Measurements from ENCODE around the gene ELOVL5. TPM values are rescaled to one million over a fixed set of nuclear protein-coding genes. Genes with fewer than 3 reads are reported as not detected.
A peak's percentile ranks its signal among the peaks of the same experiment; 100 is the strongest.

The ELOVL5 gene
- polyA plus RNA-seq, 3 donors = 44.7 to 97.1 (median 69.5) TPM

DNA sequence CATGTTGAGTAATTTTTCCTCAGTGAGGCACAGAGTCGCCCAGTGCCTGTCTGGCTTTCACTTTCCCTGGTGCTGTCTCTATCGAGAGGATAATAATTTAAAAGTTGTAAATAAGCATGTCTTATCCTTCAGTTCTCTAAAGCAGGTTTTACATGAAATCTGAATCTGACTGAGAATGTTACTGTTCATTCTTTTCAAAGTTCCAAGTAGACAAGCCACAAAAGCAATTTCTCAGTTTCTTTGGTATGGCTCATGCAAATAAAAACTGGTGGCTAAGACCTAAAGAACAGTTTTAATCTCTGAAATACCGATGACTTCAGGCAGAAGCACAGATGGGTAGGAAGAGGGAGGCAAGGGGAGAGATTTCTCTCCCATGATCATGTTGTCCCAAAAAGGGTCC lies 112.5 kb downstream of the ELOVL5 start:
- H4K20me1 ChIP-seq (ENCODE audit: insufficient read depth, low read length) = no peaks in the 10 kb centered on the region
- H3K4me3 ChIP-seq (replicated peaks in 1 of 3; ENCODE audit: low read depth in 2 of 3, low read length in 3 of 3) = peak overlapping the region in 1 of 3 experiments; percentile 6
- Mint-ChIP-seq H3K27ac (peak overlapping the region in 2 of 7 donors; percentile 61 to 69), H3K4me1 (peaks cover 36% of the 10 kb centered on the region), H3K4me3 (peak overlapping the region in 1 of 2 donors; percentile 40), H3K27me3 (ENCODE audit: low read depth in 3 of 3) (no peaks in the 10 kb centered on the region), H3K9me3 (peaks cover 0 to 12% (median 4%) of the 10 kb centered on the region in 7 donors), H3K36me3 (peaks cover 2% of the 10 kb centered on the region in 2 donors)
- peaks cover 0 to 3% of the 10 kb centered on the region in 2 donors for H3K9me3 ChIP-seq (replicated peaks in 1 of 2; ENCODE audit: control insufficient read depth in 1 of 2, insufficient read depth in 1 of 2, low read length in 2 of 2)
- H3K36me3 ChIP-seq (replicated peaks in 1 of 2; ENCODE audit: control insufficient read depth in 1 of 2, insufficient read depth in 2 of 2, low read length in 2 of 2) = no peaks in the 10 kb centered on the region
- TF ChIP-seq, protein P1, sequence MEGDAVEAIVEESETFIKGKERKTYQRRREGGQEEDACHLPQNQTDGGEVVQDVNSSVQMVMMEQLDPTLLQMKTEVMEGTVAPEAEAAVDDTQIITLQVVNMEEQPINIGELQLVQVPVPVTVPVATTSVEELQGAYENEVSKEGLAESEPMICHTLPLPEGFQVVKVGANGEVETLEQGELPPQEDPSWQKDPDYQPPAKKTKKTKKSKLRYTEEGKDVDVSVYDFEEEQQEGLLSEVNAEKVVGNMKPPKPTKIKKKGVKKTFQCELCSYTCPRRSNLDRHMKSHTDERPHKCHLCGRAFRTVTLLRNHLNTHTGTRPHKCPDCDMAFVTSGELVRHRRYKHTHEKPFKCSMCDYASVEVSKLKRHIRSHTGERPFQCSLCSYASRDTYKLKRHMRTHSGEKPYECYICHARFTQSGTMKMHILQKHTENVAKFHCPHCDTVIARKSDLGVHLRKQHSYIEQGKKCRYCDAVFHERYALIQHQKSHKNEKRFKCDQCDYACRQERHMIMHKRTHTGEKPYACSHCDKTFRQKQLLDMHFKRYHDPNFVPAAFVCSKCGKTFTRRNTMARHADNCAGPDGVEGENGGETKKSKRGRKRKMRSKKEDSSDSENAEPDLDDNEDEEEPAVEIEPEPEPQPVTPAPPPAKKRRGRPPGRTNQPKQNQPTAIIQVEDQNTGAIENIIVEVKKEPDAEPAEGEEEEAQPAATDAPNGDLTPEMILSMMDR (IDR thresholded peaks at IDR 0.05) = no peak
- H3K79me2 ChIP-seq (ENCODE audit: insufficient read depth, low read length) = no peaks in the 10 kb centered on the region
- H3K27me3 ChIP-seq (ENCODE audit: control insufficient read depth in 2 of 2, insufficient read depth in 2 of 2, low read length in 2 of 2) = no peaks in the 10 kb centered on the region
- DNase-seq = no peak
- H2AFZ ChIP-seq (ENCODE audit: insufficient read depth, low read depth, low read length, poor library complexity, severe bottlenecking) = peak overlapping the region; percentile 33
- WGBS (ENCODE audit: insufficient coverage) = 75% methylated on average over 2 of the region's 3 CpGs
- H3K4me1 ChIP-seq (ENCODE audit: control insufficient read depth in 1 of 2, insufficient read depth in 2 of 2, low read length in 2 of 2) = peaks cover 18 to 31% of the 10 kb centered on the region in 2 donors
- H3K9ac ChIP-seq (ENCODE audit: insufficient read depth, low read length, poor library complexity, severe bottlenecking) = no peak overlapping the region
- H3K4me2 ChIP-seq (replicated peaks; ENCODE audit: extremely low read depth, low read length, poor library complexity, severe bottlenecking) = peak overlapping the region; percentile 30
- intact Hi-C loops (cut with micrococcal nuclease) = loop anchor here in 1 of 2 donors (5.0 kb wide), 1 partner anchor 39 kb away; no protein-coding TSS in a partner anchor
- peak overlapping the region in 1 of 2 donors; percentile 47 for H3K27ac ChIP-seq (ENCODE audit: low read depth in 1 of 2, low read length in 2 of 2)

DNA sequence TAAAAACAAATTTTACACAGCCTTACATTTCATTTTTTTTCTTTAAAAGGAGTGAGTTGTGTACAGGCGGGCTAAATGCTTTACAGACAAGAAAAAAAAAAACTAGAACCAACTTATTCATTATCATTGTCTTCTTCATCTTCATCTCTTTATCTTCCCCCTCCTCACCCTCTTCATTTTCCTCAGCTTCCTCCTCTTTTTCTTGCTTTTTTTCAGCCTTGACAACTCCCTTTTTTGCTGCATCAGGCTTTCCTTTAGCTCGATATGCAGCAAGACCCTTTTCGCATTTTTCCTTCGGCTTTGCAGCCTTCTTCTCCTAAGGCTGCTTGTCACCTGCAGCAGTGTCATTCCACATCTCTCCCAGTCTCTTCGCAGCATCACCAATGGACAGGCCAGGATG lies 113.2 kb downstream of the ELOVL5 start:
- DNase-seq = no peak
- peaks cover 0 to 1% (median 0%) of the 10 kb centered on the region in 3 donors for H3K27me3 Mint-ChIP-seq (ENCODE audit: low read depth in 3 of 3)
- TF ChIP-seq, protein P1 (IDR thresholded peaks at IDR 0.05) = no peak
- no peaks in the 10 kb centered on the region for H3K36me3 ChIP-seq (replicated peaks in 1 of 2; ENCODE audit: control insufficient read depth in 1 of 2, insufficient read depth in 2 of 2, low read length in 2 of 2)
- H3K4me2 ChIP-seq (replicated peaks; ENCODE audit: extremely low read depth, low read length, poor library complexity, severe bottlenecking) = peak overlapping the region; percentile 30
- no peak overlapping the region for H3K9ac ChIP-seq (ENCODE audit: insufficient read depth, low read length, poor library complexity, severe bottlenecking)
- H3K4me1 ChIP-seq (ENCODE audit: control insufficient read depth in 1 of 2, insufficient read depth in 2 of 2, low read length in 2 of 2) = peaks cover 10 to 24% of the 10 kb centered on the region in 2 donors
- peaks cover 0 to 1% of the 10 kb centered on the region in 2 donors for H3K9me3 ChIP-seq (replicated peaks in 1 of 2; ENCODE audit: control insufficient read depth in 1 of 2, insufficient read depth in 1 of 2, low read length in 2 of 2)
- peaks cover 0 to 10% (median 3%) of the 10 kb centered on the region in 7 donors for H3K9me3 Mint-ChIP-seq
- intact Hi-C loops (cut with micrococcal nuclease) = loop anchor here in 1 of 2 donors (5.0 kb wide), 1 partner anchor 38 kb away; no protein-coding TSS in a partner anchor
- H3K4me3 ChIP-seq (replicated peaks in 1 of 3; ENCODE audit: low read depth in 2 of 3, low read length in 3 of 3) = peak overlapping the region in 1 of 3 experiments; percentile 6
- WGBS (ENCODE audit: insufficient coverage) = 93% methylated on average over 4 of the region's 5 CpGs
- H2AFZ ChIP-seq (ENCODE audit: insufficient read depth, low read depth, low read length, poor library complexity, severe bottlenecking) = no peak overlapping the region
- peak overlapping the region in 1 of 7 donors; percentile 51 for H3K27ac Mint-ChIP-seq
- H3K36me3 Mint-ChIP-seq = peaks cover under 1 to 2% of the 10 kb centered on the region in 2 donors
- H4K20me1 ChIP-seq (ENCODE audit: insufficient read depth, low read length) = no peaks in the 10 kb centered on the region
- peaks cover 29% of the 10 kb centered on the region for H3K4me1 Mint-ChIP-seq
- no peaks in the 10 kb centered on the region for H3K27me3 ChIP-seq (ENCODE audit: control insufficient read depth in 2 of 2, insufficient read depth in 2 of 2, low read length in 2 of 2)
- no peak overlapping the region for H3K4me3 Mint-ChIP-seq
- H3K79me2 ChIP-seq (ENCODE audit: insufficient read depth, low read length) = no peaks in the 10 kb centered on the region
- H3K27ac ChIP-seq (ENCODE audit: low read depth in 1 of 2, low read length in 2 of 2) = peak overlapping the region in 1 of 2 donors; percentile 47

Data from CD14-positive monocyte (primary cell).